Dermis lymphatic vessel endothelial cell (primary cell): ENCODE data around the gene PRDM9. TPM values are rescaled to one million over a fixed set of nuclear protein-coding genes. Genes with fewer than 3 reads are reported as not detected.

Experiments used
- total RNA-seq: library from RNA; depleted of rRNA; stranded (reverse); fragments of >200 nt; gene quantifications from 2 replicates; pipeline ENCODE4 v1.2.1, GENCODE V29; 2014

PRDM9 gene
- not detected in 2 replicates for total RNA-seq

GRCh38 chr5:23507278-23507685, at the start of gene PRDM9:
PRDM9 (plus strand) TSS chr5:23507609; CDS start chr5:23509034, 1,425 bp downstream.

